Amygdala (tissue), 56 donors: Measurements from ENCODE around the gene SLC2A5.
"Not testable (repeated sequence)": the region's sequence is repeated elsewhere in the genome, so short reads cannot be mapped to it uniquely, and the experiment has no call there.

Experiments used
- DNase-seq, 56 donors: peaks; one replicate each; lab custom pipeline; 2025; lab: John Stamatoyannopoulos, UW

Gene SLC2A5

GRCh38 chr1:9093996-9094595, 24.7 kb upstream of the SLC2A5 start:
- not testable (repeated sequence) for DNase-seq

GRCh38 chr1:9093581-9093980, 24.1 kb upstream of the SLC2A5 start:
- no peak for DNase-seq

GRCh38 chr1:9093091-9093490, 23.7 kb upstream of the SLC2A5 start:
- no peak for DNase-seq

- DNase-seq, result no peak
Observed at GRCh38 chr1:9088807-9089206, 19.4 kb upstream of the SLC2A5 start.

- no peak for DNase-seq
Observed at GRCh38 chr1:9087411-9088125, 18.1 kb upstream of the SLC2A5 start.

- no peak for DNase-seq
Observed at GRCh38 chr1:9086796-9087195, 17.4 kb upstream of the SLC2A5 start.

GRCh38 chr1:9086045-9086444, 16.6 kb upstream of the SLC2A5 start:
- DNase-seq, result no peak

- no peak for DNase-seq
Observed at GRCh38 chr1:9085306-9085940, 16.0 kb upstream of the SLC2A5 start.

- DNase-seq, result peak in 2 of 56 donors; percentile 11 to 30
Observed at GRCh38 chr1:9084906-9085305, 15.5 kb upstream of the SLC2A5 start.

- DNase-seq, result no peak
Observed at GRCh38 chr1:9081473-9081872, 12.0 kb upstream of the SLC2A5 start.

GRCh38 chr1:9080705-9081291, 11.4 kb upstream of the SLC2A5 start:
- no peak for DNase-seq

GRCh38 chr1:9079988-9080704, 10.7 kb upstream of the SLC2A5 start:
- DNase-seq, result no peak

- no peak for DNase-seq
Observed at GRCh38 chr1:9078752-9079500, 9.5 kb upstream of the SLC2A5 start.

- no peak for DNase-seq
Observed at GRCh38 chr1:9078015-9078751, 8.7 kb upstream of the SLC2A5 start.

- no peak for DNase-seq
Observed at GRCh38 chr1:9075022-9075421, 5.6 kb upstream of the SLC2A5 start.

GRCh38 chr1:9073143-9073542, 3.7 kb upstream of the SLC2A5 start:
- DNase-seq, result peak in 1 of 56 donors; percentile 16

- DNase-seq, result no peak
Observed at GRCh38 chr1:9071554-9072235, 2.3 kb upstream of the SLC2A5 start.

- DNase-seq, result no peak
Observed at GRCh38 chr1:9070486-9070885, 1.1 kb upstream of the SLC2A5 start.

GRCh38 chr1:9068981-9069325, 482 bp downstream of the SLC2A5 start:
- no peak for DNase-seq
